GM12878 (cell line): ENCODE results near the gene GCA. TPM values are rescaled to one million over a fixed set of nuclear protein-coding genes. Genes with fewer than 3 reads are reported as not detected.

Source experiments
- ATAC-seq: fragments of 200-7000 bp; cut with Tn5 transposase; 3 replicates; pipeline ENCODE4 v1.9.1; 2020; ENCODE audit warnings: mild to moderate bottlenecking, moderate library complexity
- BruUV-seq: library from RNA; stranded (reverse); fragments of 400-500 nt; replicated peaks from 2 replicates; lab custom pipeline; 2021; lab: Mats Ljungman, UMichigan
- CTCF ChIA-PET: fragments of 300-600 bp; sonication (Branson Sonifier 250); formaldehyde crosslinking; extraction: SDS; loops from one replicate; lab custom pipeline; 2021; ENCODE audit warnings: inconsistent platforms; lab: Yijun Ruan, JAX
- POLR2A ChIA-PET: fragments of 350-600 bp; formaldehyde crosslinking; extraction: SDS; loops from one replicate; lab custom pipeline; 2021; ENCODE audit warnings: inconsistent platforms; lab: Charles Lee
- RAD21 ChIA-PET: fragments of 300-600 bp; sonication (Branson Sonifier 250); formaldehyde crosslinking; loops from one replicate; lab custom pipeline; 2023; ENCODE audit warnings: antibody characterized with exemption; ENCODE audit not compliant: unreplicated experiment; lab: Charles Lee
- SMC1A ChIA-PET: fragments of 300-600 bp; sonication (Branson Sonifier 250); formaldehyde crosslinking; loops from one replicate; lab custom pipeline; 2023; ENCODE audit not compliant: unreplicated experiment, uncharacterized antibody; lab: Charles Lee
- DNase-seq: peaks from one replicate; pipeline ENCODE4 v3.0.0-alpha.2; 2011; ENCODE audit warnings: low read depth, low spot score
- FAIRE-seq: peaks from 3 replicates; lab custom pipeline; 2011; peaks lifted over from hg19 to GRCh38; lab: Jason Lieb, UNC
- H2AFZ ChIP-seq: 2 replicates; pipeline ENCODE4 v1.6.0; 2011; ENCODE audit warnings: low read depth, low read length, control low read depth; ENCODE audit not compliant: control insufficient read depth
- H3K27ac ChIP-seq: 2 replicates; pipeline ENCODE4 v1.5.1; 2011; ENCODE audit warnings: control low read depth; ENCODE audit not compliant: control insufficient read depth, insufficient read depth
- H3K27me3 ChIP-seq, 2 experiments: replicated peaks in 1 of 2; 2 replicates each; pipeline versions ENCODE4 v1.6.0 to v1.6.1; 2011; ENCODE audit warnings: low read length in 1 of 2; ENCODE audit not compliant: control insufficient read depth in 2 of 2, insufficient read depth in 2 of 2
- H3K36me3 ChIP-seq, 2 experiments: 2 replicates each; pipeline ENCODE4 v1.5.1; 2011; ENCODE audit warnings: low read length in 1 of 2; ENCODE audit not compliant: control insufficient read depth in 2 of 2, insufficient read depth in 2 of 2
- H3K4me1 ChIP-seq: 2 replicates; pipeline ENCODE4 v1.6.1; 2011; ENCODE audit warnings: mild to moderate bottlenecking, low read length, moderate library complexity, mixed read lengths; ENCODE audit not compliant: control insufficient read depth, insufficient read depth
- H3K4me2 ChIP-seq: 2 replicates; pipeline ENCODE4 v1.6.0; 2011; ENCODE audit warnings: control low read depth; ENCODE audit not compliant: control insufficient read depth, insufficient read depth
- H3K4me3 ChIP-seq: fragments of 200-600 bp; sonication (generic); 2 replicates; pipeline ENCODE4 v1.5.1; 2016
- H3K79me2 ChIP-seq: 2 replicates; pipeline ENCODE4 v1.6.0; 2011; ENCODE audit warnings: low read length; ENCODE audit not compliant: control insufficient read depth, insufficient read depth
- H3K9ac ChIP-seq: 2 replicates; pipeline ENCODE4 v1.8.0; 2011; ENCODE audit warnings: low read length, control low read depth, mixed read lengths; ENCODE audit not compliant: control insufficient read depth, insufficient read depth
- H3K9me3 ChIP-seq: replicated peaks from 3 replicates; pipeline ENCODE4 v1.5.1; 2011; ENCODE audit warnings: mild to moderate bottlenecking, low read length; ENCODE audit not compliant: control insufficient read depth, insufficient read depth
- H4K20me1 ChIP-seq: 2 replicates; pipeline ENCODE4 v1.6.0; 2011; ENCODE audit not compliant: control insufficient read depth, insufficient read depth
- BCLAF1 ChIP-seq: fragments of 450-650 bp; IDR thresholded peaks from 2 replicates; pipeline ENCODE4 v1.6.1; 2017; ENCODE audit warnings: antibody characterized with exemption, mild to moderate bottlenecking, moderate library complexity
- ETV6 ChIP-seq, 2 experiments: fragments of 450-650 bp in 1 of 2; IDR thresholded peaks in 1 of 2; conservative IDR thresholded peaks in 1 of 2; 2 replicates each; pipeline ENCODE4 v1.6.1; 2014; ENCODE audit warnings: antibody characterized with exemption in 1 of 2, borderline replicate concordance in 1 of 2, low read depth in 1 of 2, mild to moderate bottlenecking in 1 of 2, moderate library complexity in 1 of 2
- MXI1 ChIP-seq: fragments of 150-350 bp; IDR thresholded peaks from 2 replicates; pipeline ENCODE4 v1.6.1; 2011; ENCODE audit warnings: low read depth, mild to moderate bottlenecking, inconsistent platforms, low read length, improper control_type of control experiment
- NFIC ChIP-seq: IDR thresholded peaks from 2 replicates; pipeline ENCODE4 v1.6.1; 2012; ENCODE audit warnings: low read depth, mild to moderate bottlenecking, inconsistent platforms, low read length, moderate library complexity
- PAX8 ChIP-seq: fragments of 450-650 bp; IDR thresholded peaks from 2 replicates; pipeline ENCODE4 v1.6.1; 2017; ENCODE audit warnings: mild to moderate bottlenecking, moderate library complexity
- RUNX3 ChIP-seq: IDR thresholded peaks from 2 replicates; pipeline ENCODE4 v1.6.1; 2012; ENCODE audit warnings: low read length, inconsistent platforms
- SMAD1 ChIP-seq: fragments of 450-650 bp; IDR thresholded peaks from 2 replicates; pipeline ENCODE4 v1.6.1; 2018; ENCODE audit warnings: mild to moderate bottlenecking, low read depth; ENCODE audit not compliant: partially characterized antibody
- ZNF207 ChIP-seq: fragments of 450-650 bp; IDR thresholded peaks from 2 replicates; pipeline ENCODE4 v1.6.1; 2014; ENCODE audit warnings: antibody characterized with exemption, mild to moderate bottlenecking, borderline replicate concordance
- ZZZ3 ChIP-seq: IDR thresholded peaks from 2 replicates; pipeline ENCODE4 v1.6.1; 2011; ENCODE audit warnings: low read depth; ENCODE audit not compliant: control insufficient read depth, insufficient read length
- WGBS: methylation state at CpG from one replicate; pipeline ENCODE4 v1.1.6; 2016; ENCODE audit warnings: low lambda C conversion rate; ENCODE audit not compliant: insufficient replicate concordance, insufficient coverage; ENCODE audit errors: missing lambda C conversion rate; 5-methylcytosine and 5-hydroxymethylcytosine counted together
- in situ Hi-C: fragments of 300-500 bp; cut with MboI; formaldehyde crosslinking; loops from 9 replicates; pipeline ENCODE4 v1.14.3; 2018; ENCODE audit warnings: mixed read lengths
- intact Hi-C: fragments of 100-400 bp; cut with micrococcal nuclease; formaldehyde crosslinking; loops from one replicate; pipeline ENCODE4 v1.14.2; 2022; ENCODE audit not compliant: unreplicated experiment
- polyA plus RNA-seq, 11 experiments: library from polyadenylated mRNA; depleted of rRNA in 4 of 11; unstranded in 6 of 11; stranded (reverse) in 5 of 11; fragments of >200 nt; fragmentation: Nextera tagmentation in 4 of 11; fragmentation: Illumina TruSeq in 1 of 11; extraction: Ambion mirVana in 4 of 11; extraction: Trizol in 1 of 11; gene quantifications; 1 replicate in 1 of 11; 2 replicates in 10 of 11; pipeline versions ENCODE4 v1.2.1 to v1.2.3, GENCODE V29; 2011 to 2016; ENCODE audit warnings: inconsistent platforms in 2 of 11, missing spikeins in 2 of 11, low read depth in 1 of 11
- total RNA-seq, 4 experiments: library from RNA; depleted of rRNA in 3 of 4; stranded (reverse); fragments of >200 nt in 3 of 4; fragmentation: Illumina TruSeq in 1 of 4; extraction: Trizol in 1 of 4; gene quantifications; 2 replicates each; pipeline versions ENCODE4 v1.2.1 to v1.2.3, GENCODE V29; 2013 to 2021

The GCA gene
- total and polyA plus RNA-seq, 10 of the 15 experiments (the other 5 are each of a cell fraction or from before 2014, with no cell fraction given) = 20.6 to 81.9 (median 32.0) TPM

- no peak for FAIRE-seq
- Histone ChIP-seq H3K36me3 (peaks cover 0 to 27% of the 10 kb centered on the region in 2 experiments; a peak in 2 of 4 replicates), H3K4me3 (no peak overlapping the region), H2AFZ (no peak overlapping the region), H3K27ac (no peak overlapping the region), H3K27me3 (no peaks in the 10 kb centered on the region), H3K4me1 (no peaks in the 10 kb centered on the region), H3K79me2 (no peaks in the 10 kb centered on the region), H3K9me3 (no peaks in the 10 kb centered on the region), H3K9ac (no peak overlapping the region), H4K20me1 (no peaks in the 10 kb centered on the region), H3K4me2 (no peak overlapping the region)
- no TSS peak for BruUV-seq
- intact Hi-C loops (loop anchor here (1.0 kb wide), 2 partner anchors 78 to 146 kb away; no protein-coding TSS in a partner anchor), in situ Hi-C loops (loop anchor here (5.0 kb wide), 2 partner anchors 77 to 147 kb away; partner anchors contain the start of gene GCG)
- WGBS = 98% methylated on average over 9 of the region's 9 CpGs
- RAD21 ChIA-PET = interaction anchor here (0.7 to 6.0 kb wide), 24 partner anchors 10 to 185 kb away, joined by 3 to 79 read pairs (median 5); partner anchors contain the start of genes GCA and IFIH1
- no peak for ATAC-seq
- SMC1A ChIA-PET = interaction anchor here (0.7 to 8.5 kb wide), 29 partner anchors 8 to 1075 kb away, joined by 3 to 84 read pairs (median 5); partner anchors contain the start of gene IFIH1
- POLR2A ChIA-PET = interaction anchor here (1.4 kb wide), 1 partner anchor 17 kb away, joined by 3 read pairs; no protein-coding TSS in a partner anchor
- TF ChIP-seq SMAD1 = no peak
- TF ChIP-seq BCLAF1 = no peak
- TF ChIP-seq PAX8 = no peak
- TF ChIP-seq ZZZ3 = no peak
- no peak for TF ChIP-seq NFIC
- TF ChIP-seq RUNX3 = no peak
- no peak for TF ChIP-seq ZNF207
- TF ChIP-seq MXI1 = no peak
- no peak for TF ChIP-seq ETV6 (conservative IDR thresholded peaks at IDR 0.05 in 1 of 2, IDR thresholded peaks at IDR 0.05 in 1 of 2; ENCODE audit: borderline replicate concordance in 1 of 2, low read depth in 1 of 2)
- CTCF ChIA-PET = interaction anchor here (0.6 to 18.0 kb wide), 34 partner anchors 4 to 462 kb away, joined by 3 to 316 read pairs (median 9); partner anchors contain the start of genes GCA, GCG and IFIH1
- DNase-seq = no peak
These were observed 45.1 kb upstream of the GCA start for GRCh38 chr2:162298669-162299335.
